ENCODE measurements around the gene GPR137. TPM values are rescaled to one million over a fixed set of nuclear protein-coding genes. Genes with fewer than 3 reads are reported as not detected.
A peak's percentile ranks its signal among the peaks of the same experiment; 100 is the strongest.
"Not testable (repeated sequence)": the region's sequence is repeated elsewhere in the genome, so short reads cannot be mapped to it uniquely, and the experiment has no call there.

Gene GPR137
- total RNA-seq, 1 donor from 2014 or later: 57.8 TPM

DNA sequence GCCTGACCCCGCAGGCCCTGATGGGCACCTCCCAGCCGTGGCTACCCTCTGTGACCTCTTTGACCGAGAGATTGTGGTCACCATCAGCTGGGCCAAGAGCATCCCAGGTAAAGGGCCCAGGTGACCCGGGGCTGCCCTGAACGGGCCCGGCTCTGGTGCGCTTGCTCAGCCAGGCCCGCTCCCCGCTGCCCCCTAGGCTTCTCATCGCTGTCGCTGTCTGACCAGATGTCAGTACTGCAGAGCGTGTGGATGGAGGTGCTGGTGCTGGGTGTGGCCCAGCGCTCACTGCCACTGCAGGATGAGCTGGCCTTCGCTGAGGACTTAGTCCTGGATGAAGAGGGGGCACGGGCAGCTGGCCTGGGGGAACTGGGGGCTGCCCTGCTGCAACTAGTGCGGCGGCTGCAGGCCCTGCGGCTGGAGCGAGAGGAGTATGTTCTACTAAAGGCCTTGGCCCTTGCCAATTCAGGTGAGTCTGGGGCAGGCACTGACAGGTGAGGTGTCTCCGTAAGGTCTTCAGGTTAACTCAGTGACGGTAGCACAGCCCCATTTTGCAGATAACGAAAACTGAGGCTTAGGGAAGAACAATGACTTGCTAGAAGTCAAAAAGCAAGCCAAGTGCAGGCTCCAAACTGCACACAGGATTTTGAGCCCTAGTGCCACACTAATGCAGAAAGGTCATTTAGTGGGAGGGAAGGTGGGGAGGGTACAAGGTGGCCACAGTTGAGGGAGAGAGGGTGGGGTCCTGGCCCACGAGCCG is 29.3 kb downstream of the GPR137 start:
- Mint-ChIP-seq H3K36me3 (ENCODE audit: low read depth) (no peaks in the 10 kb centered on the region), H3K4me1 (ENCODE audit: low read depth) (peaks cover 20% of the 10 kb centered on the region), H3K27ac (ENCODE audit: unreplicated experiment) (peak overlapping the region; percentile 84), H3K9me3 (ENCODE audit: low read depth) (no peaks in the 10 kb centered on the region), H3K4me3 (ENCODE audit: unreplicated experiment) (no peak overlapping the region), H3K27me3 (ENCODE audit: low read depth) (no peaks in the 10 kb centered on the region)
- DNase-seq (ENCODE audit: low spot score): peak; percentile 66
- TF ChIP-seq CTCF (IDR thresholded peaks at IDR 0.05): peak; percentile 27

GRCh38 chr11:64315667-64316526 is 30.2 kb downstream of the GPR137 start:
- H3K27me3 Mint-ChIP-seq (ENCODE audit: low read depth); DNase-seq (ENCODE audit: low spot score); H3K9me3 Mint-ChIP-seq (ENCODE audit: low read depth); H3K36me3 Mint-ChIP-seq (ENCODE audit: low read depth): not testable (repeated sequence)
- Mint-ChIP-seq H3K4me1 (ENCODE audit: low read depth) (peaks cover 27% of the 10 kb centered on the region), H3K4me3 (ENCODE audit: unreplicated experiment) (peak overlapping the region; percentile 90), H3K27ac (ENCODE audit: unreplicated experiment) (peak overlapping the region; percentile 100)

GRCh38 chr11:64316672-64317324 is 31.1 kb downstream of the GPR137 start:
- Mint-ChIP-seq H3K4me3 (ENCODE audit: unreplicated experiment) (peak overlapping the region; percentile 90), H3K9me3 (ENCODE audit: low read depth) (no peaks in the 10 kb centered on the region), H3K36me3 (ENCODE audit: low read depth) (peaks cover 7% of the 10 kb centered on the region), H3K27me3 (ENCODE audit: low read depth) (no peaks in the 10 kb centered on the region), H3K27ac (ENCODE audit: unreplicated experiment) (peak overlapping the region; percentile 100), H3K4me1 (ENCODE audit: low read depth) (peaks cover 30% of the 10 kb centered on the region)
- DNase-seq (ENCODE audit: low spot score): no peak
- TF ChIP-seq CTCF (IDR thresholded peaks at IDR 0.05): peak; percentile 40

GRCh38 chr11:64317325-64317960 is 31.8 kb downstream of the GPR137 start, which contains the start of gene TRMT112:
Gene TRMT112 (minus strand): TSS chr11:64317559. CDS start chr11:64317526, 33 bp downstream.
- H3K36me3 Mint-ChIP-seq (ENCODE audit: low read depth): peaks cover 8% of the 10 kb centered on the region

More at GRCh38 chr11:64317325-64317960, 31.8 kb downstream of the GPR137 start, which contains the start of gene TRMT112:
- Mint-ChIP-seq H3K27ac (ENCODE audit: unreplicated experiment) (peak within 1 kb of the TSS; percentile 100), H3K9me3 (ENCODE audit: low read depth) (no peaks in the 10 kb centered on the region), H3K27me3 (ENCODE audit: low read depth) (no peaks in the 10 kb centered on the region), H3K4me3 (ENCODE audit: unreplicated experiment) (peak within 1 kb of the TSS; percentile 90), H3K4me1 (ENCODE audit: low read depth) (peaks cover 30% of the 10 kb centered on the region)
- no peak for TF ChIP-seq CTCF (IDR thresholded peaks at IDR 0.05)
- peak; percentile 97 for DNase-seq (ENCODE audit: low spot score)

Measured in chondrocyte (in vitro differentiated cells).